IMR-90 (cell line): ENCODE measurements around the gene JAKMIP3. TPM values are rescaled to one million over a fixed set of nuclear protein-coding genes. Genes with fewer than 3 reads are reported as not detected.

ENCODE experiments used
- ATAC-seq: fragments of 200-7000 bp; cut with Tn5 transposase; 2 replicates; pipeline ENCODE4 v1.9.1; 2020; ENCODE audit warnings: low read depth, mild to moderate bottlenecking, moderate library complexity
- BruUV-seq: library from RNA; stranded (reverse); fragments of 400-500 nt; replicated peaks from 2 replicates; lab custom pipeline; 2021; lab: Mats Ljungman, UMichigan
- CTCF ChIA-PET: fragments of 300-600 bp; formaldehyde crosslinking; extraction: SDS; loops from one replicate; lab custom pipeline; 2021; ENCODE audit warnings: antibody characterized with exemption; lab: Yijun Ruan, JAX
- POLR2A ChIA-PET: fragments of 300-600 bp; sonication (Branson Sonifier 250); formaldehyde crosslinking; loops from one replicate; lab custom pipeline; 2022; ENCODE audit warnings: antibody characterized with exemption; ENCODE audit not compliant: unreplicated experiment; lab: Charles Lee
- DNase-seq: peaks from one replicate; pipeline ENCODE4 v3.0.0; 2013
- H2AFZ ChIP-seq: replicated peaks from 2 replicates; pipeline ENCODE3; 2013; ENCODE audit warnings: low read length, mild to moderate bottlenecking; ENCODE audit not compliant: poor library complexity
- H2AK5ac ChIP-seq: 2 replicates; pipeline ENCODE4 v1.6.1; 2013; ENCODE audit warnings: low read depth, low read length, inconsistent platforms
- H2AK9ac ChIP-seq: replicated peaks from 2 replicates; pipeline ENCODE3; 2013; ENCODE audit warnings: mild to moderate bottlenecking, low read depth, low read length, moderate library complexity; ENCODE audit not compliant: poor library complexity
- H2BK120ac ChIP-seq: 2 replicates; pipeline ENCODE4 v1.6.1; 2013; ENCODE audit warnings: low read depth, low read length, inconsistent platforms
- H2BK15ac ChIP-seq: 3 replicates; pipeline ENCODE4 v1.6.1; 2013; ENCODE audit warnings: low read depth, low read length, inconsistent platforms
- H2BK20ac ChIP-seq: 2 replicates; pipeline ENCODE4 v1.6.1; 2013; ENCODE audit warnings: low read depth, mild to moderate bottlenecking, inconsistent platforms, low read length, moderate library complexity
- H2BK5ac ChIP-seq: 2 replicates; pipeline ENCODE4 v1.6.1; 2013; ENCODE audit warnings: mild to moderate bottlenecking, low read depth, low read length, inconsistent platforms; ENCODE audit not compliant: poor library complexity, severe bottlenecking
- H3K14ac ChIP-seq: replicated peaks from 2 replicates; pipeline ENCODE4 v1.6.1; 2013; ENCODE audit warnings: low read depth, low read length, inconsistent platforms
- H3K18ac ChIP-seq: 2 replicates; pipeline ENCODE4 v1.6.1; 2013; ENCODE audit warnings: low read depth, low read length, control low read depth
- H3K23ac ChIP-seq: 2 replicates; pipeline ENCODE4 v1.6.1; 2013; ENCODE audit warnings: low read depth, low read length, inconsistent platforms
- H3K27ac ChIP-seq: 2 replicates; pipeline ENCODE4 v1.5.1; 2013; ENCODE audit warnings: mild to moderate bottlenecking, control low read depth, low read length; ENCODE audit not compliant: insufficient read depth
- H3K27me3 ChIP-seq: 2 replicates; pipeline ENCODE4 v1.6.1; 2013; ENCODE audit warnings: low read length; ENCODE audit not compliant: control insufficient read depth, insufficient read depth
- H3K36me3 ChIP-seq: 2 replicates; pipeline ENCODE4 v1.6.1; 2013; ENCODE audit warnings: low read length, mixed read lengths; ENCODE audit not compliant: control insufficient read depth, insufficient read depth
- H3K4ac ChIP-seq: 2 replicates; pipeline ENCODE4 v1.6.1; 2013; ENCODE audit warnings: low read depth, low read length, inconsistent platforms
- H3K4me1 ChIP-seq: 2 replicates; pipeline ENCODE4 v1.6.1; 2013; ENCODE audit warnings: low read length, mixed read lengths; ENCODE audit not compliant: control insufficient read depth, insufficient read depth
- H3K4me2 ChIP-seq: 2 replicates; pipeline ENCODE4 v1.6.1; 2013; ENCODE audit warnings: low read depth, mild to moderate bottlenecking, control low read depth, low read length, moderate library complexity
- H3K4me3 ChIP-seq: 2 replicates; pipeline ENCODE4 v1.5.1; 2013; ENCODE audit warnings: low read depth, mild to moderate bottlenecking, control low read depth, low read length, moderate library complexity; ENCODE audit not compliant: insufficient read depth
- H3K56ac ChIP-seq: 2 replicates; pipeline ENCODE4 v1.6.1; 2013; ENCODE audit warnings: low read length, inconsistent platforms; ENCODE audit not compliant: insufficient read depth; ENCODE audit errors: extremely low read depth
- H3K79me1 ChIP-seq, 2 experiments: 2 replicates each; pipeline ENCODE4 v1.6.1; 2013; ENCODE audit warnings: low read length in 2 of 2, inconsistent platforms in 1 of 2, low read depth in 1 of 2
- H3K9ac ChIP-seq: 2 replicates; pipeline ENCODE4 v1.6.1; 2013; ENCODE audit warnings: low read depth, low read length, control low read depth
- H3K9me1 ChIP-seq: 2 replicates; pipeline ENCODE4 v1.6.1; 2013; ENCODE audit warnings: low read length, inconsistent platforms; ENCODE audit not compliant: insufficient read depth
- H3K9me3 ChIP-seq: 2 replicates; pipeline ENCODE4 v1.6.1; 2013; ENCODE audit warnings: low read length; ENCODE audit not compliant: control insufficient read depth, insufficient read depth
- H4K20me1 ChIP-seq: 2 replicates; pipeline ENCODE4 v1.6.1; 2013; ENCODE audit warnings: low read length, inconsistent platforms; ENCODE audit not compliant: insufficient read depth
- H4K5ac ChIP-seq: 2 replicates; pipeline ENCODE4 v1.6.1; 2013; ENCODE audit warnings: mild to moderate bottlenecking, low read depth, low read length, control low read depth
- H4K8ac ChIP-seq, 2 experiments: 2 replicates each; pipeline ENCODE4 v1.6.1; 2013; ENCODE audit warnings: low read depth in 2 of 2, low read length in 2 of 2, control low read depth in 1 of 2, inconsistent platforms in 1 of 2
- H4K91ac ChIP-seq: 2 replicates; pipeline ENCODE4 v1.6.1; 2013; ENCODE audit warnings: low read depth, low read length, inconsistent platforms; ENCODE audit not compliant: insufficient read depth
- CEBPB ChIP-seq: IDR thresholded peaks from 2 replicates; pipeline ENCODE4 v1.6.1; 2012; ENCODE audit warnings: low read depth, low read length, improper control_type of control experiment
- CHD1 ChIP-seq: IDR thresholded peaks from 2 replicates; pipeline ENCODE4 v1.6.1; 2012; ENCODE audit warnings: low read depth, low read length, improper control_type of control experiment
- WGBS, 2 experiments: methylation state at CpG; one replicate each; pipeline versions ENCODE4 v1.1.5 to v1.1.7; 2013; ENCODE audit warnings: missing lambda C conversion rate in 2 of 2; ENCODE audit not compliant: insufficient read length in 1 of 2; ENCODE audit errors: extremely low coverage in 2 of 2; 5-methylcytosine and 5-hydroxymethylcytosine counted together
- dilution Hi-C: fragments of 300-500 bp; cut with HindIII; formaldehyde crosslinking; loops from one replicate; pipeline ENCODE4 v1.14.3; 2018; ENCODE audit warnings: low sequenced_read_pairs; ENCODE audit not compliant: unreplicated experiment
- in situ Hi-C: fragments of 300-500 bp; cut with MboI; formaldehyde crosslinking; loops from 3 replicates; pipeline ENCODE4 v1.14.3; 2019; ENCODE audit warnings: low sequenced_read_pairs, inconsistent platforms, mixed read lengths
- intact Hi-C: fragments of 100-400 bp; cut with micrococcal nuclease; formaldehyde crosslinking; loops from 2 replicates; pipeline ENCODE4 v1.10.0; 2022
- polyA plus RNA-seq, 3 experiments: library from polyadenylated mRNA; depleted of rRNA; stranded (reverse); fragments of >200 nt; gene quantifications; 2 replicates each; pipeline ENCODE4 v1.2.3, GENCODE V29; 2012; ENCODE audit warnings: low replicate concordance in 1 of 3
- total RNA-seq: library from RNA; depleted of rRNA; stranded (reverse); fragments of >200 nt; gene quantifications from 2 replicates; pipeline ENCODE4 v1.2.3, GENCODE V29; 2012

Gene JAKMIP3
- total and polyA plus RNA-seq, 2 of the 4 experiments (the other 2 are of a cell fraction), result under 0.01 to 0.22 TPM

DNA sequence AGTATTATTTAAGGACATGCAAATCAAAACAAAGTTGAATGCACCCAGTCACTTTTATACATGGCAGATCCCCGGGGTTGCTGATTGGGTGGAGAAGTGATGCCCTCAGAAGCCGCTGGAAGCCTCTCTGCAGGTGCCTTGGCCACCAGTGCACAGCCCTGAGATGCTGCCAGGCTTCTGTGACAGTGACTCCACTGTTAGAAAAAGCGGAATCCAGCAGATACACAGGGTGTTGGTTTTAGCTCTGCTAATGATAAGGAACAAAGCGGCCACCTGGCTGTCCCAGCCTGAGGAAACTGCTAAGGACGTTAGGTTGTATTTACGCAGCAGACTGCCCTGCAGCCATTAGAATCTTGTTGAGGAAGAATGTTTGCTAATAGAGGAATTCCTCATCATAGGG is 47.5 kb downstream of the JAKMIP3 start:
- Histone ChIP-seq H2AK9ac (no peak overlapping the region), H2BK20ac (no peak overlapping the region), H2AFZ (no peak overlapping the region), H2BK120ac (no peak overlapping the region), H3K9ac (no peak overlapping the region), H3K14ac (no peak overlapping the region), H3K79me1 (no peaks in the 10 kb centered on the region), H2BK5ac (no peak overlapping the region), H3K27me3 (peaks cover 12% of the 10 kb centered on the region), H3K56ac (no peak overlapping the region), H3K9me3 (no peaks in the 10 kb centered on the region), H3K27ac (no peak overlapping the region), H3K4me1 (no peaks in the 10 kb centered on the region), H4K8ac (no peak overlapping the region), H3K4me2 (no peak overlapping the region), H4K20me1 (no peaks in the 10 kb centered on the region), H3K18ac (no peak overlapping the region), H2AK5ac (no peak overlapping the region), H3K23ac (no peak overlapping the region), H2BK15ac (no peak overlapping the region), H3K36me3 (no peaks in the 10 kb centered on the region), H3K4ac (no peak overlapping the region), H3K4me3 (no peak overlapping the region), H3K9me1 (no peaks in the 10 kb centered on the region), H4K91ac (no peak overlapping the region), H4K5ac (no peak overlapping the region)
- ATAC-seq (no peak), DNase-seq (no peak)
- dilution Hi-C loops (no loop called here), intact Hi-C loops (no loop called here), in situ Hi-C loops (no loop called here)
- no peak for TF ChIP-seq CHD1
- no peak for TF ChIP-seq CEBPB
- POLR2A ChIA-PET, result no interaction called here
- BruUV-seq, result no TSS peak
- WGBS, 2 experiments, result no CpG with 5 or more reads among the region's 6 CpGs
- CTCF ChIA-PET, result no interaction called here
